Mesenchymal stem cell (in vitro differentiated cells and primary cell): ENCODE results near the gene SYNE1.
A peak's percentile ranks its signal among the peaks of the same experiment; 100 is the strongest.

Source experiments
- DNase-seq: peaks from one replicate; pipeline ENCODE4 v3.0.0-alpha.2; 2013
- H2AFZ ChIP-seq: one replicate; pipeline ENCODE4 v1.6.1; 2013; ENCODE audit warnings: low read depth, mild to moderate bottlenecking, control low read depth, inconsistent platforms, low read length, moderate library complexity
- H2AK5ac ChIP-seq: 2 replicates; pipeline ENCODE4 v1.6.1; 2013; ENCODE audit warnings: low read length, moderate library complexity, mild to moderate bottlenecking, inconsistent platforms; ENCODE audit not compliant: severe bottlenecking
- H2BK120ac ChIP-seq: one replicate; pipeline ENCODE4 v1.6.1; 2013; ENCODE audit warnings: low read depth, mild to moderate bottlenecking, inconsistent platforms, low read length, moderate library complexity
- H2BK12ac ChIP-seq, 2 experiments: one replicate each; pipeline ENCODE4 v1.6.1; 2013; ENCODE audit warnings: inconsistent platforms in 2 of 2, low read length in 2 of 2, mild to moderate bottlenecking in 2 of 2, moderate library complexity in 2 of 2, control low read depth in 1 of 2
- H2BK15ac ChIP-seq: one replicate; pipeline ENCODE4 v1.6.1; 2013; ENCODE audit warnings: mild to moderate bottlenecking, low read depth, inconsistent platforms; ENCODE audit not compliant: poor library complexity, severe bottlenecking
- H2BK5ac ChIP-seq: 2 replicates; pipeline ENCODE4 v1.6.1; 2013; ENCODE audit warnings: low read depth, mild to moderate bottlenecking, low read length, control low read depth, inconsistent platforms; ENCODE audit not compliant: poor library complexity, severe bottlenecking
- H3K14ac ChIP-seq, 2 experiments: one replicate each; pipeline ENCODE4 v1.6.1; 2013; ENCODE audit warnings: inconsistent platforms in 2 of 2, low read length in 2 of 2, control low read depth in 1 of 2, mild to moderate bottlenecking in 1 of 2, moderate library complexity in 1 of 2
- H3K18ac ChIP-seq, 2 experiments: one replicate each; pipeline ENCODE4 v1.6.1; 2013; ENCODE audit warnings: inconsistent platforms in 2 of 2, low read length in 2 of 2, control low read depth in 1 of 2, low read depth in 1 of 2, mild to moderate bottlenecking in 1 of 2
- H3K23ac ChIP-seq, 2 experiments: one replicate each; pipeline ENCODE4 v1.6.1; 2013; ENCODE audit warnings: inconsistent platforms in 2 of 2, low read length in 2 of 2, mild to moderate bottlenecking in 2 of 2, moderate library complexity in 2 of 2, control low read depth in 1 of 2
- H3K27ac ChIP-seq: 2 replicates; pipeline ENCODE4 v1.5.1; 2013; ENCODE audit warnings: mild to moderate bottlenecking, moderate library complexity, low read length, control low read depth, inconsistent platforms; ENCODE audit not compliant: poor library complexity, severe bottlenecking
- H3K27me3 ChIP-seq, 2 experiments: 2 replicates each; pipeline versions ENCODE4 v1.6.1 to v1.7.0; 2013; ENCODE audit warnings: low read length in 2 of 2, mild to moderate bottlenecking in 2 of 2, moderate library complexity in 2 of 2, control low read depth in 1 of 2, inconsistent platforms in 1 of 2; ENCODE audit not compliant: control insufficient read depth in 1 of 2, insufficient read depth in 1 of 2
- H3K36me3 ChIP-seq, 2 experiments: 2 replicates each; pipeline versions ENCODE4 v1.6.1 to v1.7.0; 2013; ENCODE audit warnings: low read length in 2 of 2, control low read depth in 1 of 2, inconsistent platforms in 1 of 2, low read depth in 1 of 2, mild to moderate bottlenecking in 1 of 2; ENCODE audit not compliant: insufficient read depth in 2 of 2, control insufficient read depth in 1 of 2
- H3K4ac ChIP-seq, 2 experiments: one replicate each; pipeline ENCODE4 v1.6.1; 2013; ENCODE audit warnings: inconsistent platforms in 2 of 2, low read length in 2 of 2, mild to moderate bottlenecking in 2 of 2, moderate library complexity in 2 of 2, control low read depth in 1 of 2, low read depth in 1 of 2
- H3K4me1 ChIP-seq: 2 replicates; pipeline ENCODE4 v1.6.1; 2013; ENCODE audit warnings: low read depth, low read length, control low read depth; ENCODE audit not compliant: control insufficient read depth, insufficient read depth
- H3K4me2 ChIP-seq: 2 replicates; pipeline ENCODE4 v1.6.1; 2013; ENCODE audit warnings: low read length, mild to moderate bottlenecking, inconsistent platforms; ENCODE audit not compliant: poor library complexity, severe bottlenecking
- H3K4me3 ChIP-seq, 2 experiments: 2 replicates each; pipeline versions ENCODE4 v1.5.1 to v1.7.0; 2013; ENCODE audit warnings: low read length in 2 of 2, mild to moderate bottlenecking in 2 of 2, control low read depth in 1 of 2, low read depth in 1 of 2; ENCODE audit not compliant: insufficient read depth in 1 of 2
- H3K79me1 ChIP-seq: replicated peaks from 2 replicates; pipeline ENCODE4 v1.6.1; 2013; ENCODE audit warnings: mild to moderate bottlenecking, control low read depth, low read length, inconsistent platforms; ENCODE audit not compliant: poor library complexity, severe bottlenecking
- H3K9ac ChIP-seq: 2 replicates; pipeline ENCODE4 v1.7.0; 2013; ENCODE audit warnings: mild to moderate bottlenecking, low read length, moderate library complexity
- H3K9me3 ChIP-seq: 2 replicates; pipeline ENCODE4 v1.7.0; 2013; ENCODE audit warnings: mild to moderate bottlenecking, low read length; ENCODE audit not compliant: control insufficient read depth
- H4K8ac ChIP-seq: one replicate; pipeline ENCODE4 v1.6.1; 2013; ENCODE audit warnings: inconsistent platforms, mild to moderate bottlenecking, low read length, moderate library complexity
- H4K91ac ChIP-seq: one replicate; pipeline ENCODE4 v1.6.1; 2013; ENCODE audit warnings: mild to moderate bottlenecking, low read length, inconsistent platforms
- WGBS: methylation state at CpG from one replicate; pipeline ENCODE4 v1.1.7; 2013; ENCODE audit warnings: mixed read lengths; 5-methylcytosine and 5-hydroxymethylcytosine counted together

SYNE1 gene

DNA sequence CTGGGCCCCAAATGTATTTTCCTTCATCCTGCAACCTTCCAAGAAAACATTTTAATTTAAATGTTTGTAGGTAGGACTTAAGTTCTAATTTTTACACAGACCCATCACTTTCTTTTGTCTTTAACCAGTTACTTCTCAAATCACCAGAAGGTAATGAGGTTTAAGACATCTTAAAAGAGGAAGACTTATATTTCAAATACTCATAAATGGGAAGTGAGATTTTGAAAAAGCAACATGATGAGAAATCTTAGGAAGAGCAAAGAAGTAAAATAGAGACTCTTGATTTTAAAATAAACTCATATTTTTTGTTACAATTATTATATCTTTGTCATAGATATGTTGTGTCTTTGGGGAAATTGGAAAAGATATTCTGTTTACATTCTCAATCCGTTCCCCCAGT is 82.3 kb downstream of the SYNE1 start:
- WGBS, result no CpG with 5 or more reads among the region's 1 CpG
- no peaks in the 10 kb centered on the region for H3K4me1 ChIP-seq
- H3K18ac ChIP-seq, result no peak overlapping the region
- no peak overlapping the region for H3K23ac ChIP-seq
- H2BK15ac ChIP-seq, result no peak overlapping the region
- no peaks in the 10 kb centered on the region for H3K79me1 ChIP-seq
- H3K4me2 ChIP-seq, result no peak overlapping the region
- H3K9ac ChIP-seq, result no peak overlapping the region
- no peak overlapping the region for H3K14ac ChIP-seq
- H2BK120ac ChIP-seq, result no peak overlapping the region
- H3K36me3 ChIP-seq, result no peaks in the 10 kb centered on the region
- H3K27ac ChIP-seq, result no peak overlapping the region
- H3K9me3 ChIP-seq, result peaks cover 29% of the 10 kb centered on the region
- H3K4ac ChIP-seq, result no peak overlapping the region
- no peak overlapping the region for H4K8ac ChIP-seq
- H3K4me3 ChIP-seq, result no peak overlapping the region
- no peak overlapping the region for H4K91ac ChIP-seq
- no peak overlapping the region for H2BK12ac ChIP-seq
- no peak overlapping the region for H2AK5ac ChIP-seq
- no peak overlapping the region for H2AFZ ChIP-seq
- no peak overlapping the region for H2BK5ac ChIP-seq
- H3K27me3 ChIP-seq, result peaks cover 0 to 3% of the 10 kb centered on the region in 2 experiments
- DNase-seq, result no peak

DNA sequence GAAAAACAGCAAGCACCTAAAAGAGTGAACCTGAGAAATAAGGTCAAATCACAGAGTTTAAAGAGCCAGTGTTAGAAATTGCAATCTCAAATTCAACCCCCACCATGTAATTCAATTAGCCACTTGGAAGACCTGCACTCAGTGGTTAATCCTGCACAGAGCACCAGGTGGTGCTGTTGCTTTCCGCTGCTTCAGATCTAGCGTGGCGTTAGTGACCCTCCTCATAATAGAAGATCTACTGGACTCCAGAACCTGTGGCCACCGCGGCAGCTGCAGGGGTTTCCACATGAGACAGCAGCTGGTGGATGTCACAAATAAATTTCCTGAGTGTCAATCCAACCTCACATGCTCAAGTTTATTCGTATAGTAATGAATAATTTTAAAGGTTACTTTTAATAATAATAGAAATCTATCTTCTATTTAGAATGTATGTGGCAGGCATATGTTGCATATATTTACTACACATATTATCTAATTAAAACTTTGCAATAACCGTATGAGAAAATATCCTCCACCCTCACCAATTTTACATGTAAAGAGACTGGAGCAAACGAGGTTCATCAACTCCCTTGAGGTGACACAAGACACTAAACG is 84.4 kb downstream of the SYNE1 start:
- H3K14ac ChIP-seq, result no peak overlapping the region
- H2BK120ac ChIP-seq, result no peak overlapping the region
- no peak overlapping the region for H2BK5ac ChIP-seq
- no peak overlapping the region for H3K27ac ChIP-seq
- H4K8ac ChIP-seq, result no peak overlapping the region
- H3K79me1 ChIP-seq, result no peaks in the 10 kb centered on the region
- no peak overlapping the region for H2AFZ ChIP-seq
- no peak overlapping the region for H2AK5ac ChIP-seq
- no peak overlapping the region for H3K4ac ChIP-seq
- H3K9ac ChIP-seq, result peak overlapping the region; percentile 33
- 45% methylated on average over 6 of the region's 9 CpGs for WGBS
- no peak overlapping the region for H2BK12ac ChIP-seq
- H4K91ac ChIP-seq, result no peak overlapping the region
- no peak overlapping the region for H3K4me2 ChIP-seq
- H3K36me3 ChIP-seq, result no peaks in the 10 kb centered on the region
- H3K27me3 ChIP-seq, result peaks cover 0 to 3% of the 10 kb centered on the region in 2 experiments
- no peak overlapping the region for H3K4me3 ChIP-seq
- DNase-seq, result peak; percentile 68
- no peak overlapping the region for H3K18ac ChIP-seq
- peaks cover 19% of the 10 kb centered on the region for H3K9me3 ChIP-seq
- no peak overlapping the region for H3K23ac ChIP-seq
- no peak overlapping the region for H2BK15ac ChIP-seq
- no peaks in the 10 kb centered on the region for H3K4me1 ChIP-seq

DNA sequence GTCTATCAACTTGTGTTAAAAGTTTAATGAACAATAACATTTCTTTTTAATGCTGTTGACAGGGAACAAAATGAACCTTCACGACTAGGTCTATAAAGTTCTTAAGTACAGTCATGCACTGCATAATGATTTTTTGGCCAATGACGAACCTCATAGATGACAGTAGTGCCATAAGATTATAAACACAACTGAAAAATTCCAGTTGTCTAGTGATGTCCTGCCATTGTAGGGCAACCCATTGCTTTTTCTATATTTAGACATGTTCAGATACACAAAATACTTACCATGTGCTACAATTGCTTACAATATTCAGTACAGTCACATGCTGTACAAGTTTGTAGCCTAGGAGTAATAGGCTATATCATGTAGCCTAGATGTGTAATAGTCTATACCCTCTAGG is 93.6 kb downstream of the SYNE1 start:
- H3K4me3 ChIP-seq, result no peak overlapping the region
- no peak overlapping the region for H2AFZ ChIP-seq
- H3K18ac ChIP-seq, result no peak overlapping the region
- no peak overlapping the region for H2BK15ac ChIP-seq
- H3K79me1 ChIP-seq, result no peaks in the 10 kb centered on the region
- H3K4ac ChIP-seq, result no peak overlapping the region
- no peak overlapping the region for H3K9ac ChIP-seq
- no peak overlapping the region for H2BK5ac ChIP-seq
- H3K27ac ChIP-seq, result no peak overlapping the region
- H3K4me2 ChIP-seq, result no peak overlapping the region
- no peak overlapping the region for H2AK5ac ChIP-seq
- H3K27me3 ChIP-seq, result no peaks in the 10 kb centered on the region
- no peaks in the 10 kb centered on the region for H3K36me3 ChIP-seq
- no peak overlapping the region for H2BK120ac ChIP-seq
- H3K23ac ChIP-seq, result no peak overlapping the region
- H3K9me3 ChIP-seq, result no peaks in the 10 kb centered on the region
- H3K4me1 ChIP-seq, result no peaks in the 10 kb centered on the region
- no peak overlapping the region for H4K91ac ChIP-seq
- DNase-seq, result no peak
- no peak overlapping the region for H4K8ac ChIP-seq
- 78% methylated on average over 2 of the region's 2 CpGs for WGBS
- no peak overlapping the region for H2BK12ac ChIP-seq
- H3K14ac ChIP-seq, result no peak overlapping the region

DNA sequence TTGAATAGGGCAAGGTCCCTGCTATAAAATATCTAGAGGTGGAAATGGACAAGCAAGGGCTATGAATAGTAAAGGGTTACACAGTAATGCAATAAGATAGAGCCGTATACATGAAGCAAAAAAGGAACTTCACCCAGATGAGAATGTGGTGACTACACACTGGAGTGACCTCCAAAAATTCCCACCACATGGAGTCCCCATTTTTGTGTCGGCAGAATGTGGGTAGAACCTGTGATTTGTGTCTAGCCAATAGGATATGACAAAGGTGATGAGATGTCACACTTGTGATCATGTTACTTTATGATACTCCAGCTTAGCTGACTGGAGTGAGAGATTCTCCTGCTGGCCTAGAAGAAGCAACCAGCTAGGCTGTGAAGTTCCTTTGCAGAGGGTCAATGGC is 96.8 kb downstream of the SYNE1 start:
- no peak overlapping the region for H3K4ac ChIP-seq
- H3K27ac ChIP-seq, result no peak overlapping the region
- no peak overlapping the region for H3K23ac ChIP-seq
- no peak overlapping the region for H3K9ac ChIP-seq
- H2BK120ac ChIP-seq, result no peak overlapping the region
- H3K14ac ChIP-seq, result no peak overlapping the region
- H3K4me2 ChIP-seq, result no peak overlapping the region
- no peaks in the 10 kb centered on the region for H3K4me1 ChIP-seq
- no peak overlapping the region for H4K91ac ChIP-seq
- no peak for DNase-seq
- no peaks in the 10 kb centered on the region for H3K36me3 ChIP-seq
- H3K9me3 ChIP-seq, result no peaks in the 10 kb centered on the region
- no peak overlapping the region for H2BK12ac ChIP-seq
- no peak overlapping the region for H3K4me3 ChIP-seq
- no peaks in the 10 kb centered on the region for H3K27me3 ChIP-seq
- 95% methylated on average over 2 of the region's 2 CpGs for WGBS
- no peak overlapping the region for H2BK15ac ChIP-seq
- H2AK5ac ChIP-seq, result no peak overlapping the region
- H2BK5ac ChIP-seq, result no peak overlapping the region
- H4K8ac ChIP-seq, result no peak overlapping the region
- no peak overlapping the region for H2AFZ ChIP-seq
- no peak overlapping the region for H3K18ac ChIP-seq
- no peaks in the 10 kb centered on the region for H3K79me1 ChIP-seq
